ENCODE results near the gene MAP1LC3B2. TPM values are rescaled to one million over a fixed set of nuclear protein-coding genes. Genes with fewer than 3 reads are reported as not detected.

Gene MAP1LC3B2
- total RNA-seq, 1 donor from 2014 or later: not detected

GRCh38 chr12:116615141-116615861 lies 56.1 kb downstream of the MAP1LC3B2 start:
- no peak for DNase-seq

DNA sequence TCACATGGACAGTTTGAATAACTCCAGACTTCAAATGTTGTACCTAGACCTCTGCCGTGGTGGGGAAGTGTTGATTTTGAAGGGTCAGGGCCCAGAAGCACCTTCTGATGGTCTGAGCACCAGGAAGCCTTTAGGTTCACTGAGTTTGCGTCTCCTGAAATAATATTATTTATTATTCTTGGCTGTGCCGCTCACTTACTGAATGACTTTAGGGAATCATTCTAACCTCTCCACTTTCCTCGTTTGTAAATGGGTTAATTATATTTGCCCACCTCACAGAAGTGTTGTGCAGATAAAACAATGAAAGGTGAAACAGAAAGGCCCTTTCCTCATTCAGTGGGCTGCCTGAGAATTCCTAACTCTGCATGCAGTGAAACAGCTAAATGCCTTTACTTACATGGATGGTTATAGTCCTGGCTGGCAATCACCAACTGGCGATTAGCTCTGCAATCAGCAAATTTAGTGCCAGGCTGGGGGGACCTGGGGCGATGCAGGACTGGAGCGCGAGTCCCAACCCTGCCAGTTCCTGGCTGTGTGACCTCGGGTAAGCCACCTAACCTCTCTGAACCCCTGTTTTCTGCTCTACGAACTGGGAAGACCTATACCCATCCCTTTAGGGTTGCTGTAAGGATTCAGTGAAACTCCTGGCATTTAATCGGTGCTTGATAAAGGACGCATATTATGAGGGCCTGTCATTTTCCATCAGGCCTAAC lies 57.5 kb downstream of the MAP1LC3B2 start:
- DNase-seq: no peak

DNA sequence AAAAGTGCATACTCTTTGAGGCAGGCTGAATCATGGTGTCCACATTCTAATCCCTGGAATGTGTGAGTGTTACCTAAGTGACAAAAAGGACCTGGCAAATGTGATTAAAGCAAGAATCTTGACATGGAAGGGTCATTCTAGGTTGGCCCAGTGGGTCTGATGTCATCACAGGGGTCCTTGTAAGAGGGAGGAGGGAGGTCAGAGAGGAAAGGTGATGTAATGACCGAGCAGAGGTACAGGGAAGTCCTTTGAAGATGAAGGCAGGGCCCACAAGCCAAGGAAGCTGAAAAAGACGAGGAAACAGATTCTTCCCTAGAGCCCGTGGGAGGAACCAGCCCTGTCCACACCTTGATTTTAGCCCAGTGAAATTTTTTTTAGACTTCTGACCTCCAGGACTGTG lies 60.1 kb downstream of the MAP1LC3B2 start:
- DNase-seq: no peak

- DNase-seq: no peak
Measured at GRCh38 chr12:116620124-116620491, 60.9 kb downstream of the MAP1LC3B2 start.

GRCh38 chr12:116620492-116621191 lies 61.5 kb downstream of the MAP1LC3B2 start:
- no peak for DNase-seq

DNA sequence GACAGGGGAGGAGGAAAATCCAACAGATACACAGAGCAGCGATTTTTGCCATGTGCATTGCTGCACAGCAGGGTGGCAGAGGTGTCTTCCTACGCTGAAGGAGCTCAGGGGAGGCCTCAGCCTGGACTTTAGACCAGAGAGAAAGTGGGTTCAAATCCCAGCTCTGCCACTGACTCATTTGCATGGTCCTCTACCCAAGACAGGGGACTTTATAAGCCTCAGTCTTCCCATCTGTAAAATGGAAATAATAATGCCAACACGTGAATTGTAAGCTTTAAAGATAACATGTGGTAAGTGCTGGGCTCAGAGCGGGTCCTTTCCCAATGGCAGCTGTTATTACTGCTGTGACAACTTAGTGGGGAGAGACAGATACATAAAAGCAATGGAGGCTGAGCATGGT lies 62.0 kb downstream of the MAP1LC3B2 start:
- no peak for DNase-seq

- DNase-seq: no peak
Measured at GRCh38 chr12:116624516-116624915, 65.3 kb downstream of the MAP1LC3B2 start.

DNA sequence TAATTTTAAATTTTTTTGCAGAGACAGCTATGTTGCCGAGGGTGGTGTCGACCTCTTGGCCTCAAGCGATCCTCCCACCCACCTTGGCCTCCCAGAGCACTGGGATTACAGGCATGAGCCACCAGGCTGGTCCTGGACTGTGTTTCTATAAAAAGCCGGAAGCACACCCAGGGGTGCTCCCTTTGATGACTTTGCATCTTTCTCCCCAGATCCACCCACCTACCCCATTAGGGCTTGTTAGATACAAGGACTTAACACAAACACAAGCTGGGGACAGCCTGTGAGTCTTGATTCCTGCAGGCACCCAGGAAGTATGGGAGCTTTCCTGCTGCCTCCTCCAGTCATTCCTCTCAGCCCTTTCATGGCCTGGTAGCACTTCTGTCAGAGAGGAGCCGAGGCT lies 67.0 kb downstream of the MAP1LC3B2 start:
- no peak for DNase-seq

Other genes starting within 250 kb of the MAP1LC3B2 start
- gene SPRING1, start 178.7 kb downstream of the MAP1LC3B2 start, total RNA-seq: 14.7 TPM
- 1.0 TPM for gene RNFT2, start 178.9 kb downstream of the MAP1LC3B2 start, total RNA-seq

All from tongue (tissue), 2 donors.